Stomach smooth muscle (tissue), 2 donors: ENCODE measurements around the gene ACTR10.

Experiments
- H3K27ac ChIP-seq: one replicate; pipeline ENCODE4 v1.7.0; 2013; ENCODE audit warnings: mild to moderate bottlenecking, low read length, inconsistent platforms
- H3K27me3 ChIP-seq, 2 donors: one replicate each; pipeline ENCODE4 v1.7.0; 2013; ENCODE audit warnings: low read length in 2 of 2; ENCODE audit not compliant: insufficient read depth in 2 of 2, control insufficient read depth in 1 of 2
- H3K36me3 ChIP-seq, 2 donors: one replicate each; pipeline ENCODE4 v1.7.0; 2013; ENCODE audit warnings: low read length in 2 of 2; ENCODE audit not compliant: control insufficient read depth in 2 of 2, insufficient read depth in 2 of 2
- H3K4me1 ChIP-seq: one replicate; pipeline ENCODE4 v1.7.0; 2013; ENCODE audit warnings: low read length; ENCODE audit not compliant: control insufficient read depth, insufficient read depth
- H3K4me3 ChIP-seq, 2 donors: one replicate each; pipeline ENCODE4 v1.7.0; 2013; ENCODE audit warnings: low read length in 2 of 2
- H3K9ac ChIP-seq, 2 donors: one replicate each; pipeline ENCODE4 v1.7.0; 2013; ENCODE audit warnings: low read length in 2 of 2, mild to moderate bottlenecking in 1 of 2
- H3K9me3 ChIP-seq, 2 donors: one replicate each; pipeline ENCODE4 v1.7.0; 2013; ENCODE audit warnings: low read length in 2 of 2; ENCODE audit not compliant: control insufficient read depth in 2 of 2
- donor health status: healthy.
- donor health status: Pancreatic carcinoma.

The ACTR10 gene

GRCh38 chr14:58283730-58284129, 83.8 kb downstream of the ACTR10 start:
- H3K27ac ChIP-seq = no peak overlapping the region
- H3K4me3 ChIP-seq = no peak overlapping the region
- H3K36me3 ChIP-seq = peaks cover 16 to 22% of the 10 kb centered on the region in 2 donors
- H3K9me3 ChIP-seq = no peaks in the 10 kb centered on the region
- H3K4me1 ChIP-seq = peaks cover 2% of the 10 kb centered on the region
- no peaks in the 10 kb centered on the region for H3K27me3 ChIP-seq
- H3K9ac ChIP-seq = no peak overlapping the region

- Histone ChIP-seq H3K4me3 (no peak overlapping the region), H3K27me3 (no peaks in the 10 kb centered on the region), H3K4me1 (peaks cover 2% of the 10 kb centered on the region), H3K9me3 (no peaks in the 10 kb centered on the region), H3K27ac (no peak overlapping the region), H3K9ac (no peak overlapping the region), H3K36me3 (peaks cover 21 to 25% of the 10 kb centered on the region in 2 donors)
These were observed 85.2 kb downstream of the ACTR10 start for GRCh38 chr14:58285132-58285531.
